DND-41 (cell line): ENCODE results near the gene MSMB.

Source experiments
- ATAC-seq: fragments of 200-7000 bp; cut with Tn5 transposase; 3 replicates; pipeline ENCODE4 v1.9.1; 2021; ENCODE audit warnings: low read depth; ENCODE audit not compliant: insufficient read depth
- DNase-seq: peaks from one replicate; pipeline ENCODE4 v3.0.0-alpha.2; 2020
- H2AFZ ChIP-seq: 2 replicates; pipeline ENCODE4 v1.6.0; 2012; ENCODE audit warnings: low read depth, low read length
- H3K27ac ChIP-seq: 2 replicates; pipeline ENCODE4 v1.5.1; 2012; ENCODE audit warnings: low read length, inconsistent platforms
- H3K27me3 ChIP-seq: fragments of 200-600 bp; sonication (generic); 2 replicates; pipeline ENCODE4 v1.6.0; 2012; ENCODE audit warnings: low read length, mild to moderate bottlenecking, inconsistent platforms; ENCODE audit not compliant: insufficient read depth, poor library complexity
- H3K36me3 ChIP-seq: 2 replicates; pipeline ENCODE4 v1.5.1; 2012; ENCODE audit warnings: low read length, inconsistent platforms; ENCODE audit not compliant: insufficient read depth
- H3K4me1 ChIP-seq: 2 replicates; pipeline ENCODE4 v1.5.1; 2012; ENCODE audit warnings: mild to moderate bottlenecking, low read length; ENCODE audit not compliant: insufficient read depth
- H3K4me2 ChIP-seq: 2 replicates; pipeline ENCODE4 v1.6.0; 2012; ENCODE audit warnings: mild to moderate bottlenecking, moderate library complexity, low read length, inconsistent platforms; ENCODE audit not compliant: insufficient read depth
- H3K4me3 ChIP-seq, 2 experiments: fragments of 200-600 bp in 1 of 2; shearing (Covaris generic) in 1 of 2; 2 replicates each; pipeline ENCODE4 v1.5.1; 2012 to 2016; ENCODE audit warnings: inconsistent platforms in 2 of 2, low read length in 2 of 2, mild to moderate bottlenecking in 2 of 2, low read depth in 1 of 2, moderate library complexity in 1 of 2
- H3K79me2 ChIP-seq: 2 replicates; pipeline ENCODE4 v1.6.0; 2012; ENCODE audit warnings: low read length, inconsistent platforms; ENCODE audit not compliant: insufficient read depth
- H3K9ac ChIP-seq: 2 replicates; pipeline ENCODE4 v1.6.0; 2012; ENCODE audit warnings: low read depth, mild to moderate bottlenecking, inconsistent platforms, low read length, moderate library complexity
- H3K9me3 ChIP-seq: 2 replicates; pipeline ENCODE4 v1.5.1; 2012; ENCODE audit warnings: low read length, moderate library complexity, mild to moderate bottlenecking, inconsistent platforms; ENCODE audit not compliant: insufficient read depth, severe bottlenecking
- H4K20me1 ChIP-seq: 2 replicates; pipeline ENCODE4 v1.6.0; 2012; ENCODE audit warnings: low read length; ENCODE audit not compliant: insufficient read depth
- CTCF ChIP-seq: IDR thresholded peaks from 2 replicates; pipeline ENCODE4 v1.5.1; 2012; ENCODE audit warnings: borderline replicate concordance, low read length, moderate library complexity, mild to moderate bottlenecking; ENCODE audit not compliant: poor library complexity, severe bottlenecking; ENCODE audit errors: extremely low read depth
- EZH2 ChIP-seq: IDR thresholded peaks from 3 replicates; pipeline ENCODE4 v1.6.1; 2012; ENCODE audit warnings: borderline replicate concordance, low read depth, mild to moderate bottlenecking, moderate library complexity, low read length, inconsistent platforms; ENCODE audit not compliant: severe bottlenecking

The MSMB gene

DNA sequence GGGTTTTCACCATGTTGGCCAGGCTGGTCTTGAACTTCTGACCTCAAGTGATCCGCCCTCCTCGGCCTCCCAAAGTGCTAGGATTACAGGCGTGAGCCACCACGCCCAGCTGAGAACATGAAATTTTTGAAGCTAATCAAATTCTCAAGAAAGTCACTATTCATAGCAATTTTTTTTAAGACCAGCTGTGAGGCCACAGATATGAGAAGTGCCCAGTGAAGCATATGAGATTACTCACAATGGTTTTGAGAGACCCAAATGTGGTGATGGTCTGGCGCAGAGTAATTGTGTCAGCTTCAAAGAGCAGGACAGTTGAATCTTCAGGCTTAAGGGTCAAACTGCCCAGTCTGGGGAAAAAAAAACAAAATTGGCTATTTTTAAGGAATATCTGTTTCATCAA, 31.9 kb downstream of the MSMB start:
- H3K36me3 ChIP-seq, result peaks cover 81% of the 10 kb centered on the region
- no peak overlapping the region for H3K9ac ChIP-seq
- peaks cover 46% of the 10 kb centered on the region for H3K79me2 ChIP-seq
- H3K9me3 ChIP-seq, result no peaks in the 10 kb centered on the region
- no peak overlapping the region for H2AFZ ChIP-seq
- no peak overlapping the region for H3K27ac ChIP-seq
- H4K20me1 ChIP-seq, result peaks cover 47% of the 10 kb centered on the region
- no peak overlapping the region for H3K4me3 ChIP-seq
- ATAC-seq, result no peak
- H3K27me3 ChIP-seq, result no peaks in the 10 kb centered on the region
- H3K4me1 ChIP-seq, result 0 out of 2 replicates have a peak, but pooled peaks cover 2% of the 10 kb centered on the region
- no peak for DNase-seq
- H3K4me2 ChIP-seq, result no peak overlapping the region
- TF ChIP-seq EZH2 (no peak), CTCF (no peak)

- DNase-seq (no peak), ATAC-seq (no peak)
- no peaks in the 10 kb centered on the region for H3K9me3 ChIP-seq
- peaks cover 95% of the 10 kb centered on the region for H3K36me3 ChIP-seq
- no peaks in the 10 kb centered on the region for H3K4me1 ChIP-seq
- H3K9ac ChIP-seq, result no peak overlapping the region
- TF ChIP-seq EZH2, result no peak
- no peak for TF ChIP-seq CTCF
- no peak overlapping the region for H3K4me2 ChIP-seq
- peaks cover 32% of the 10 kb centered on the region for H4K20me1 ChIP-seq
- no peak overlapping the region for H3K4me3 ChIP-seq
- peaks cover 31% of the 10 kb centered on the region for H3K79me2 ChIP-seq
- H3K27me3 ChIP-seq, result no peaks in the 10 kb centered on the region
- H3K27ac ChIP-seq, result no peak overlapping the region
- H2AFZ ChIP-seq, result no peak overlapping the region
Measured at GRCh38 chr10:46012746-46013145, 33.3 kb downstream of the MSMB start.

DNA sequence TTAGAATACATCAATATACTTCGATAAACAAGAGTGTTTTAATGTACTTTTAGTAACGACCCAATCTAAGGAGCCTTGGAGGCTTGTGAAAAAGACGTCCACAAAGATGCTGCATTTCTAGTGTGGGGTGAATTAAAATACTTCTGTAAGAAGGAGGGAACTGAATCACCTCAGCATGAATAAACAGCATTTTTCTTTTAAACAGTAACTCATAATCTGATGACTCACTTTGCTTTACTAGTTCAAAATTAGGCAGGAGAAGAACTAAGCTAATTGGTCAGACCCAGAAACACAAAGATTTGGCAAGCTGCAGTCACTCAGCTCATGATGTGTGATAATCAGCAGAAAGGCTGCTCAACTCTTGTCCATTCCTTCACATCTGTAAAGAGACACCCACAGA, 39.9 kb downstream of the MSMB start:
- H3K4me3 ChIP-seq, result no peak overlapping the region
- peaks cover 99% of the 10 kb centered on the region for H3K36me3 ChIP-seq
- H2AFZ ChIP-seq, result no peak overlapping the region
- ATAC-seq (no peak), DNase-seq (no peak)
- H3K27ac ChIP-seq, result no peak overlapping the region
- H3K4me1 ChIP-seq, result no peaks in the 10 kb centered on the region
- no peak overlapping the region for H3K4me2 ChIP-seq
- H3K9me3 ChIP-seq, result no peaks in the 10 kb centered on the region
- peaks cover 8% of the 10 kb centered on the region for H3K79me2 ChIP-seq
- no peak overlapping the region for H3K9ac ChIP-seq
- H4K20me1 ChIP-seq, result peaks cover 9% of the 10 kb centered on the region; the same call in 1 of the 2 replicates
- H3K27me3 ChIP-seq, result no peaks in the 10 kb centered on the region
- TF ChIP-seq CTCF (no peak), EZH2 (no peak)

DNA sequence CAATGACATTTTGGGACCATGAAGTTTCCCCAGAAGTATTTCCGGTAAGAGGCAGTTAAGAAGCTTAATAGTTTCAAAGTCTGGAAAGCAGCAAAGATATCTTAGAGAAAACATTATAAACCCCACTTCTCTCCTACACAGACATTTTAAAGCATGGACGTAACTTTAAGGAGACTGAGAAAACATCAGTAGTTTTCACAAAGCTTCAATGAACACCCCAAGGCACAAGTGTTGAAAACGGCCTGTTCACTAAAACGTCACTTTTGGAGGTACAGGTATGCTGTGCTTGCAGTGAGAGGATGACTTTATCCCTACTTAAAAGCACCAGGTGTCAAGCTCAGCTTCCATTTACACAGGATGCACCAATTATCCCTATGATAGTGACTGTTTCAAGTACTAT, 40.7 kb downstream of the MSMB start:
- Histone ChIP-seq H3K4me2 (no peak overlapping the region), H4K20me1 (peaks cover 11% of the 10 kb centered on the region; the same call in 1 of the 2 replicates), H3K79me2 (peaks cover 8% of the 10 kb centered on the region), H3K36me3 (peaks cover 99% of the 10 kb centered on the region), H2AFZ (no peak overlapping the region), H3K27me3 (no peaks in the 10 kb centered on the region), H3K4me3 (no peak overlapping the region), H3K4me1 (no peaks in the 10 kb centered on the region), H3K27ac (no peak overlapping the region), H3K9ac (no peak overlapping the region), H3K9me3 (no peaks in the 10 kb centered on the region)
- DNase-seq (no peak), ATAC-seq (no peak)
- TF ChIP-seq CTCF, result no peak
- no peak for TF ChIP-seq EZH2
